Dermis microvascular lymphatic vessel endothelial cell (primary cell): ENCODE results near the gene BIN2. TPM values are rescaled to one million over a fixed set of nuclear protein-coding genes. Genes with fewer than 3 reads are reported as not detected.
A peak's percentile ranks its signal among the peaks of the same experiment; 100 is the strongest.
"Not testable (repeated sequence)": the region's sequence is repeated elsewhere in the genome, so short reads cannot be mapped to it uniquely, and the experiment has no call there.

Experiments used
- DNase-seq, 2 donors: peaks; one replicate each; pipeline versions ENCODE4 v3.0.0 to v3.0.0-alpha.2; 2010; ENCODE audit warnings: low read depth in 2 of 2
- total RNA-seq: library from RNA; depleted of rRNA; stranded (reverse); fragments of >200 nt; gene quantifications from 2 replicates; pipeline ENCODE4 v1.2.1, GENCODE V29; 2014

BIN2 gene
- total RNA-seq, 1 donor from 2014 or later, result not detected

DNA sequence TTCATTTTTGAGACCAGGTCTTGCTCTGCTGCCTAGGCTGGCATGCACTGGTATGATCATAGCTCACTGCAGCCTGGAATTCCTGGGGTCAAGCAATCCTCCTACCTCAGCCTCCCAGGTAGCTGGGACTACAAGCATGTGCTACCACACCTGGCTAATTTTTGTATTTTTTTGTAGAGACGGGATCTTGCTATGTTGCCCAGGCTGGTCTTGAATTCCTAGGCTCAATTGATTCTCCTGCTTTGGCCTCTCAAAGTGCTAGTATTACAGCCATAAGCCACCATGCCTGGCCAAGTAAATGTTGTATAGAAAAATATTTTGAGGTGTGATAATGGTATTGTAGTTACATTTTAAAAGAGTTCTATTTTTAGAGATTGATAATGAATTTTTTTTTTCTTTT lies 12.6 kb downstream of the BIN2 start:
- DNase-seq, result no peak

DNA sequence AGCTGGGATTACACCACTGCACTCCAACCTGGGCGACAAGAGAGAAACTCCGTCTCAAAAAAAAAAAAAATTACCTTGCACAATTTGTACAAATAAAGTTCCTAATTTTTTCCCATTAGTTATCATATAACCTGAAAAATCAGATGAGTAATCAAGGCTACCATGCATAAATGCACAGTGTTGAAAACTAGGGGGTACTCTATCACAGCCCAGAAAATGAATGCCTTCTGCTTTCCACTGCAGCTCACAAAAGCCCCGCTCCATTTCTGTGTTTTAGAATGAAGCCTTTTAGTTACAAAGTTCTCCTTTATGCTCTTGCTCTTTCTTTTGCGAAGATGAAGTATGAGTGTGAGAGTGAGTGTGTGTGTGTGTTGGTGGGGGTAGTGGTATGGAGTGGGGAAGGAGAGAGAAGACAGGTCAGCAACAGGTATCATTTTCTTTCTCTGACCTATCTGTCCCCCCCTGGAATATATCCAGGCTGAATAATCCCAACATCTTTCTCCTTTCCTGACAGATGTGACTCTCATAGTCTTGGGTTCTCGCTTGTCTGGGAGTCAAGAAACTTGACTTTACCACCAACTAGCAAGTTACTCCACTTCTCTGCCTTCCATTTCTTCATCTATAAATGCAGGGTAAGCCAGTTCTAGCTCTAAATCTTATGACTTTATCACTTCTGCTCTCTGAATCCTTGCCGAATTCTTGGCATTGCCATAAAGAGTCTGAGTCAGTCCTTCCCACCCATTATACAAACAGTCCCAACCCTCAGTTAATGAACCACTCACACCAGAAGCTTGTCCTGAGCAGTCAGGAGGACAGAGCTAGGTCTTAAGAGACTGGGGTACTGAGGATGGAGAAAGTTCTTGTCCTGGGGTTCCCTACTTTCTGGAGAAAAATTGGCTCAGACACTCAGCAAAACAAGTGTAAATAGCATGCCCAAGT lies 16.1 kb downstream of the BIN2 start:
- DNase-seq, result peak in 1 of 2 donors; percentile 16

GRCh38 chr12:51306507-51306906 lies 17.5 kb downstream of the BIN2 start:
- no peak for DNase-seq

DNA sequence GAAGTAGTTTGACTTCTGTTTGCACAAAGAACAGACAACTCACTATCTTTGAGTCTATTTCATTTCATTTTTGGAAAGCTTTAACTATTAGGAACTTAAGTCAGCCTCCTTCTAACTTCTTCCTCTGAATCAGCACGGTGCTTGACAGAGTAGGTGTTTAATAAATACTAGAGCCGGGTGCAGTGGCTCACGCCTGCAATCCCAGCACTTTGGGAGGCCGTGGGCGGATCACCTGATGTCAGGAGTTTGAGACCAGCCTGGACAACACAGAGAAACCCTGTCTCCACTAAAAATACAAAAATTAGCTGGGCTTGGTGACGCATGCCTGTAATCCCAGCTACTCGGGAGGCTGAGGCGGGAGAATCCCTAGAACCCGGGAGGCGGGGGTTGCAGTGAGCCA lies 23.2 kb downstream of the BIN2 start:
- DNase-seq, result not testable (repeated sequence)

DNA sequence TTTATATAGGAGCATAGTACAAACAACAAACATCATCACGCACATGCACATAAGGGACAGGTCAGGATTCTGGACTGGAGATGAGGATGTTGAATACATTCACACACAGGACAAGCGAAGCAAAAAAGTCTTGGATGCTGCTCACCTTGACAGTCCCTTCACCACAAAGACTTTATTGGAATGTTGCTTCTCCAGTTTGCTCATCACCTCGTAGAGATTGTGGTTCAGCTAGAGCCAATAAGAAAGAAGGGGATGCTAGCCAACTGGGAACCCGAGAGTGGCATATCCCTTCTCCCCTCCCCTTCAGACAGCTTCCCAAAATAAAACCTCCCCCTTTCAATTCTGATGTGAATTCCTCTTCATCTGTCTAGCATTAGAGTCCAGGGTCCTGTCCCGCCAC lies 28.3 kb downstream of the BIN2 start:
- no peak for DNase-seq

- not testable (repeated sequence) for DNase-seq
These were observed 29.9 kb downstream of the BIN2 start for GRCh38 chr12:51294097-51294496.

- no peak for DNase-seq
These were observed 30.3 kb downstream of the BIN2 start for GRCh38 chr12:51293696-51294095.

GRCh38 chr12:51291603-51292513 lies 32.1 kb downstream of the BIN2 start:
- not testable (repeated sequence) for DNase-seq

DNA sequence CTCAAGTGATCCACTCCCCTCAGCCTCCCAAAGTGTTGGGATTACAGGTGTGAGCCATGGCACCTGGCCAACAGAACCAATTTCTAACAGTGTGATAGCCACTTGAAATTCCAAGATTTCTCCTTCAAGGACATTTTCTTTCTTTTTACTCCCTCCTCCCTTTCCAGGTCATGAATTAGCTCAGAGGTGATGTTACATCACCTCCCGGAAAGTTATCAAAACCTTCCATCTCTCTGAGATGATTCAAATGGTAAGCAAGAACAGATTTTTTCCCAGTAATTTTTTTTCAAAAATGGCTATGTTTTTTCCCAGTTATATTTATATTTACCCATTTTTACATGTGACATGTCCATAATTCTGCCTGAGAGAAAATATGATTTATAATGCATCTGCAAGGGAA lies 38.1 kb downstream of the BIN2 start:
- no peak for DNase-seq

DNA sequence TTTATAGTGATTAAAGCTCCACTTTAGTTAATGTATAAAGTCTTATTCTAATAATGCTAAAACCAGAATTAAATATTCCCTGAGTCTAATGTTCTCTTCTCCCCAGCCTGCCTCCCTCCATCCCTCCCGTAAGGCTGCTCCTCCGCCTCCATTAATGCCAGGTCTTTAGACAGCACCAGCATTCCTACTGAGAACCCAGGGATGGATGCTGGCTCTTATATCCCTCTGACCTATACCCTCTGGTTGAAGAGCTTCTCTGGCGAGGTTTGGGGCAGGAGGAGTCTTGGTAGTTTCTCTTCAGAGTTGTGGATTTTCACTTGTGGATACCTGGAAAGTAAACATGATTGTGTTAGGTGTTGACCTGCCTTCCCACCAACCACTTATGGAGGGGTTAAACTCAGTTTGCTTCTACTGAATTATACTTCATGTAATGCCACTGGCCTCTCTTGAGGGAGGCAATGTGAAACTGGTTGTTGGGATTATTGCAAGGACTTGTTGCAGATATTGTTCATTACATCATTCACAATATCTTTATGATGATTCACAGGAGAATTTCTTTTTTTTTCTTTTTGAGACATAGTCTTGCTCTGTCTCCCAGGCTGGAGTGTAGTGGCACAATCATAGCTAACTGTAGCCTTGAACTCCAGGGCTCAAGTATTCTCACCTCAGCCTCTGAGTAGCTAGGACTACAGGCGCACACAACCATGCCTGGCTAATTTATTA lies 42.6 kb downstream of the BIN2 start:
- no peak for DNase-seq

DNA sequence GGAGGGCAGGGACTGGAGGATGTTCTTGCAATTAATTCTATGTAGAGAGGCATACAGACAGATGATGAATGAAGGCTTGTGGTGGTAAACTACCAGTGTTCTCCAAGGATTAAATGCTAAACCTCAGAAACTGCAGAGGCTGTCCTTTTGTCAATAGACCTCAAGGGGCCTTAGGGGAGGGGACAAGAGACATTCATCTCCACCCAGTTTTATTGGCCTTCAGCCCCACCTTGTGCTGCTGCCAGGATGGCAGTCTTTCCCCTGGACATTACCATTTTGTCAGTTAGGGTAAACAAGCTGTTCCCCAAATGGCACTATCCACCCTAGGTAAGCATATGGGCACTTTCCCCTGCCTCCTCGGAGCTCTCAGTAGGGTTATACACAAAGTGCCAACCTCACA lies 48.9 kb downstream of the BIN2 start:
- no peak for DNase-seq

DNA sequence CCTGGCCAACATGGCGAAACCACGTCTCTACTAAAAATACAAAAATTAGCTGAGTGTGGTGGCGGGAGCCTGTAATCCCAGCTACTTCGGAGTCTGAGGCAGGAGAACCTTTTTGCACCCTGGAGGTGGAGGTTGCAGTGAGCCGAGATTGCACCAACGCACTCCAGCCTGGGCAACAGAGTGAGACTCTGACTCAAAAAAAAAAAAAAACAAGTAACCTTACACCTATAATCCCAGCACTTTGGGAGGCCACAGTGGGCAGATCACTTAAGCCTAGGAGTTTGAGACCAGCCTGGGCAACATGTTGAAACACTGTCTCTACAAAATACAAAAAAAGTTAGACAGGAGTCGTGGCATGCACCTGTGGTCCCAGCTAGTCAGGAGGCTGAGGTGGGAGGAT lies 51.2 kb downstream of the BIN2 start:
- not testable (repeated sequence) for DNase-seq

GRCh38 chr12:51270951-51271518 lies 52.9 kb downstream of the BIN2 start:
- peak in 1 of 2 donors; percentile 62 for DNase-seq

- DNase-seq, result peak in 1 of 2 donors; percentile 49
These were observed 53.7 kb downstream of the BIN2 start, which contains the start of gene SMAGP for GRCh38 chr12:51270067-51270950. SMAGP (minus strand) TSS chr12:51270415; CDS start chr12:51269278, 1,137 bp downstream.

DNA sequence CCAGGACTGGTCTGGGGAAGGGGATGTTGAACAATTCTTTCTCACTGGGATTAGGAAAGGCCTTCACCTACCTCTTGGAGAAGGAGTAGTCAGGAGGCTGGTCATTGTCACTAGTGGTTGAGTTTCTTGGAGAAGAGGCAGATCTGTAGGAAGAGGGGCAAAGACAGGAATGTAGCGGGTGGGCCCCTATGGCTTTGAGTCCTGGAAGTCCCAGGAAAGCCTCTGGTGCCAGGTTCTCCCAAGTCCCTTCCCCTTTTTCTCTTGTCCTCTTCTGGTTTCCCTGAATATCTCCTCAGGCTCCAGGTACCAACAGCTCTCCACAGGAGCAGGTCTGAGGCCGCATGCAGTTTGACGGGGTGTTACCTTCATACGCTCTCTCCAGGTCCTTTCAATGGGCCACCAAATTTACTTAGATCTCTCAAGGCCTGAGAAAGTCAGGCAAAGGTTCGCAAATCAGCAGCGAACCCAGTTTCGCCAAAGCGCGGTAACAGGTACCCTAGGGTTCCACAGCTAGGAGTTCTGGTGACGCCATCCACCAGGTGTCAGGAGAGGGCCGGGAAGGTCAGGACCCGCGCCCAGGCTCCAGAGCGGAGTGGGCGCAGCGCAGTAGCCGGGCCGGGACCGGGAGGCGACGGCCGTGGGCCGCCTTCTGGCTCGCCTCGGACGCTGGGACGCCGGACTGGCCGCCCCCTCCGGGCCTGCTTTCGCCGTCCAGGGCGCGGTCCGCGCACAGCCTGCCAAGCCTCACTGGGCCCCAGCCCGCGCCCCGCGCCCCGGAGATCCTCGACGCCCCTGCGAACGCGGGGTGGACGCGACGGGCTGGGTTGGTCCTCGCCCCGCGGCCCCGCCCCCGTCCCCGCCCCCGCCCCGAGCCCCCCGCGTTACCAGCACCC lies 54.6 kb downstream of the BIN2 start:
- peak in 1 of 2 donors; percentile 40 for DNase-seq

- DNase-seq, result no peak
These were observed 59.0 kb downstream of the BIN2 start for GRCh38 chr12:51265024-51265423.

DNA sequence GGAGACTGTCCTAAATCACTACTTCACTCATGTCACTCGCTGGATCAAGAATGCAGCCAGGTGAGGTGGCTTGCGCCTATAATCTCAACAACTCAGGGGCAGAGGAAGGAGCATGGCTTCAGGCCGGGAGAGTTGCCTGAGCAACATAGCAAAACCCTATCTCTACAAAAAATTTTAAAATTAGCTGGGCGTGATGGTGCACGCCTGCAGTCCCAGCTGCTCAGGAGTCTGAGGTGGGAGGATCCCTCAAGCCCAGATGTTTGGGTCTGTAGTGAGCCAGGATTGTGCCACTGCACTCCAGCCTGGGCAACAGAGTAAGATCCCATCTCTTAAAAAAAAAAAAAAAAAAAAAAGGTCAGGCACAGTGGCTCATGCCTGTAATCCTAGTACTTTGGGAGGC lies 59.7 kb downstream of the BIN2 start:
- DNase-seq, result no peak

GRCh38 chr12:51263341-51263740 lies 60.6 kb downstream of the BIN2 start:
- no peak for DNase-seq

GRCh38 chr12:51262758-51263177 lies 61.2 kb downstream of the BIN2 start:
- DNase-seq, result peak in 1 of 2 donors; percentile 53
